ENCODE data around the gene TBC1D4. TPM values are rescaled to one million over a fixed set of nuclear protein-coding genes. Genes with fewer than 3 reads are reported as not detected.

Gene TBC1D4
- total and polyA plus RNA-seq, 9 of the 15 experiments (the other 6 are each of a cell fraction or from before 2014, with no cell fraction given), result 2.8 to 12.3 (median 7.0) TPM

GRCh38 chr13:75482070-75482819 lies at the start of gene TBC1D4 (continued):
- TF ChIP-seq ZBTB43 (CRISPR knock-in tag; IDR thresholded peaks at IDR 0.05) (no peak), FOXP4 (CRISPR knock-in tag; IDR thresholded peaks at IDR 0.05; ENCODE audit: borderline replicate concordance) (no peak), PHB2 (IDR thresholded peaks at IDR 0.05; ENCODE audit: low read depth) (no peak), DDX20 (tag; IDR thresholded peaks at IDR 0.05; ENCODE audit: low read depth) (no peak), HNRNPH1 (optimal IDR thresholded peaks at IDR 0.05; ENCODE audit: low read depth, low read length) (no peak), ZNF583 (CRISPR knock-in tag; IDR thresholded peaks at IDR 0.05) (no peak), RB1 (IDR thresholded peaks at IDR 0.05; ENCODE audit: low read depth) (no peak), POU5F1 (IDR thresholded peaks at IDR 0.05; ENCODE audit: borderline replicate concordance, low read depth, low read length, partially characterized antibody) (no peak), SAFB2 (IDR thresholded peaks at IDR 0.05; ENCODE audit: borderline replicate concordance, low read depth, low read length, severe bottlenecking) (no peak), ZNF518B (CRISPR knock-in tag; IDR thresholded peaks at IDR 0.05) (no peak), IRF2 (CRISPR knock-in tag; IDR thresholded peaks at IDR 0.05) (no peak), GABPB2 (CRISPR knock-in tag; conservative IDR thresholded peaks at IDR 0.05) (no peak), BRF1 (IDR thresholded peaks at IDR 0.05; ENCODE audit: borderline replicate concordance, extremely low read depth, insufficient read length) (no peak), SFPQ (IDR thresholded peaks at IDR 0.05; ENCODE audit: low read depth, low read length) (no peak), MCM7 (IDR thresholded peaks at IDR 0.05) (no peak), ATF2 (CRISPR knock-in tag; IDR thresholded peaks at IDR 0.05) (no peak), NR1H2 (CRISPR knock-in tag; IDR thresholded peaks at IDR 0.05) (no peak)

All from K562 (cell line).